GM04503 (cell line): ENCODE measurements around the gene TRABD2A.
"Not testable (repeated sequence)": the region's sequence is repeated elsewhere in the genome, so short reads cannot be mapped to it uniquely, and the experiment has no call there.

ENCODE experiments used
- DNase-seq: peaks from one replicate; pipeline ENCODE4 v3.0.0-alpha.2; 2012; ENCODE audit warnings: low read depth

TRABD2A gene

GRCh38 chr2:84879584-84880394 is 1.1 kb downstream of the TRABD2A start:
- DNase-seq, result no peak

GRCh38 chr2:84878896-84879583 is 1.8 kb downstream of the TRABD2A start:
- DNase-seq, result no peak

- DNase-seq, result no peak
Observed at GRCh38 chr2:84878459-84878858, 2.4 kb downstream of the TRABD2A start.

- DNase-seq, result no peak
Observed at GRCh38 chr2:84876369-84876768, 4.5 kb downstream of the TRABD2A start.

GRCh38 chr2:84875619-84876018 is 5.3 kb downstream of the TRABD2A start:
- not testable (repeated sequence) for DNase-seq

- no peak for DNase-seq
Observed at GRCh38 chr2:84875213-84875560, 5.7 kb downstream of the TRABD2A start.

GRCh38 chr2:84874381-84875212 is 6.3 kb downstream of the TRABD2A start:
- no peak for DNase-seq

- no peak for DNase-seq
Observed at GRCh38 chr2:84873350-84873749, 7.5 kb downstream of the TRABD2A start.

- not testable (repeated sequence) for DNase-seq
Observed at GRCh38 chr2:84872691-84873090, 8.2 kb downstream of the TRABD2A start.

- DNase-seq, result no peak
Observed at GRCh38 chr2:84870306-84870705, 10.6 kb downstream of the TRABD2A start.

- not testable (repeated sequence) for DNase-seq
Observed at GRCh38 chr2:84868327-84868726, 12.6 kb downstream of the TRABD2A start.

- no peak for DNase-seq
Observed at GRCh38 chr2:84866122-84866521, 14.8 kb downstream of the TRABD2A start.

GRCh38 chr2:84865181-84865783 is 15.6 kb downstream of the TRABD2A start:
- DNase-seq, result no peak

GRCh38 chr2:84862006-84862405 is 18.9 kb downstream of the TRABD2A start:
- DNase-seq, result no peak

GRCh38 chr2:84861539-84861938 is 19.3 kb downstream of the TRABD2A start:
- no peak for DNase-seq

- no peak for DNase-seq
Observed at GRCh38 chr2:84858937-84859336, 21.9 kb downstream of the TRABD2A start.

GRCh38 chr2:84858123-84858522 is 22.8 kb downstream of the TRABD2A start:
- DNase-seq, result no peak

GRCh38 chr2:84857566-84857965 is 23.3 kb downstream of the TRABD2A start:
- DNase-seq, result no peak

- DNase-seq, result no peak
Observed at GRCh38 chr2:84856787-84857186, 24.1 kb downstream of the TRABD2A start.

GRCh38 chr2:84855731-84856130 is 25.2 kb downstream of the TRABD2A start:
- no peak for DNase-seq

GRCh38 chr2:84854850-84855249 is 26.0 kb downstream of the TRABD2A start:
- DNase-seq, result no peak

GRCh38 chr2:84851876-84852275 is 29.0 kb downstream of the TRABD2A start:
- no peak for DNase-seq
